ENCODE results near the gene AGAP2. TPM values are rescaled to one million over a fixed set of nuclear protein-coding genes. Genes with fewer than 3 reads are reported as not detected.

Gene AGAP2
- total and polyA plus RNA-seq, 2 of the 8 experiments (the other 6 are each of a cell fraction or from before 2014, with no cell fraction given), result 1.5 TPM

- no peak for TF ChIP-seq PHF8 (conservative IDR thresholded peaks at IDR 0.05; ENCODE audit: low read depth, low read length)
- no peak for TF ChIP-seq USF2 (IDR thresholded peaks at IDR 0.05; ENCODE audit: low read length)
- no peak for TF ChIP-seq ATF2 (IDR thresholded peaks at IDR 0.05; ENCODE audit: low read length)
- no peak for TF ChIP-seq NANOG (IDR thresholded peaks at IDR 0.05; ENCODE audit: insufficient read depth, low read depth, low read length, poor library complexity, severe bottlenecking)
- TF ChIP-seq BACH1 (IDR thresholded peaks at IDR 0.05; ENCODE audit: low read length), result no peak
- no peak for TF ChIP-seq POLR2A (IDR thresholded peaks at IDR 0.05; ENCODE audit: control extremely low read depth in 1 of 2, low read depth in 2 of 2, low read length in 2 of 2)
These were observed 18.1 kb upstream of the AGAP2 start (continued) for GRCh38 chr12:57756406-57757341.
